ENCODE results near the gene COIL. TPM values are rescaled to one million over a fixed set of nuclear protein-coding genes. Genes with fewer than 3 reads are reported as not detected.

The COIL gene
- total and polyA plus RNA-seq, 2 donors (not counting 3 experiments of a cell fraction or from before 2014, with no cell fraction given), result 4.2 to 20.6 TPM

DNA sequence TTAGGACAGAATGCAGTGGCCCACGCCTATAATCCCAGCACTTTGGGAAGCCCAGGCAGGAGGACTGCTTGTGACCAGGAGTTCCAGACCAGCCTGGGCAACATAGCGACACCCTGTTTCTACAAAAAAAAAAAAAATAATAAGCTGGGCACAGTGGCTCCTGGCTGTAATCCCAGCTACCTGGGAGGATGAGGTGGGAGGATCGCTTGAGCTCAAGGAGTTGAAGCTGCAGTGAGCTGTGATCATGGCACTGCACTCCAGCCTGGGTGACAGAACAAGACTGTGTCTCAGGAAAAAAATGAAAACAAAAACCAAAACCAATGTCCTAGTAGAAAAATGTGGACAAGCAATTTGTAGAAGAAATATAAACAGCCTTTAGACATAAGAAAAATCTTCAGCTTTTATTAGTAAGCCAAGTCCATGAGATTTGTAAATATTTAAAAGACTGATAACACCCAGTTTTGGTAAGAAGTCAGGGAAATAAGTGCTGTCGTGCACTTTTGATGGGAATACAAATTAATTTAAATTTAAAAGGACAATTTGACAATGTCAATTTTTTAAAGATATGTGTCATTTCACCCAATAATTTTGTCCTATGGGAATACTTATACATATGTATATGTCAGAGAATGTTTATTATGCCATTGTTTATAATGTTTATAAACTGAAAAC lies 28.2 kb upstream of the COIL start:
- no peak overlapping the region for H3K4me3 ChIP-seq (replicated peaks in 1 of 3; ENCODE audit: insufficient read depth in 1 of 3, low read depth in 1 of 3, low read length in 3 of 3)
- no peak overlapping the region for H2AFZ ChIP-seq (ENCODE audit: low read depth, low read length)
- POLR2A ChIA-PET, result no interaction called here
- no peak for TF ChIP-seq EZH2 (IDR thresholded peaks at IDR 0.05; ENCODE audit: borderline replicate concordance, low read depth, low read length, severe bottlenecking)
- TF ChIP-seq, protein P1, sequence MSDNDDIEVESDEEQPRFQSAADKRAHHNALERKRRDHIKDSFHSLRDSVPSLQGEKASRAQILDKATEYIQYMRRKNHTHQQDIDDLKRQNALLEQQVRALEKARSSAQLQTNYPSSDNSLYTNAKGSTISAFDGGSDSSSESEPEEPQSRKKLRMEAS (IDR thresholded peaks at IDR 0.05; ENCODE audit: insufficient read depth, insufficient read length), result no peak
- no peak for TF ChIP-seq POLR2A (IDR thresholded peaks at IDR 0.05; ENCODE audit: low read depth, low read length)
- no peak for TF ChIP-seq MYC (IDR thresholded peaks at IDR 0.05; ENCODE audit: low read depth, low read length)
- TF ChIP-seq, protein P2, sequence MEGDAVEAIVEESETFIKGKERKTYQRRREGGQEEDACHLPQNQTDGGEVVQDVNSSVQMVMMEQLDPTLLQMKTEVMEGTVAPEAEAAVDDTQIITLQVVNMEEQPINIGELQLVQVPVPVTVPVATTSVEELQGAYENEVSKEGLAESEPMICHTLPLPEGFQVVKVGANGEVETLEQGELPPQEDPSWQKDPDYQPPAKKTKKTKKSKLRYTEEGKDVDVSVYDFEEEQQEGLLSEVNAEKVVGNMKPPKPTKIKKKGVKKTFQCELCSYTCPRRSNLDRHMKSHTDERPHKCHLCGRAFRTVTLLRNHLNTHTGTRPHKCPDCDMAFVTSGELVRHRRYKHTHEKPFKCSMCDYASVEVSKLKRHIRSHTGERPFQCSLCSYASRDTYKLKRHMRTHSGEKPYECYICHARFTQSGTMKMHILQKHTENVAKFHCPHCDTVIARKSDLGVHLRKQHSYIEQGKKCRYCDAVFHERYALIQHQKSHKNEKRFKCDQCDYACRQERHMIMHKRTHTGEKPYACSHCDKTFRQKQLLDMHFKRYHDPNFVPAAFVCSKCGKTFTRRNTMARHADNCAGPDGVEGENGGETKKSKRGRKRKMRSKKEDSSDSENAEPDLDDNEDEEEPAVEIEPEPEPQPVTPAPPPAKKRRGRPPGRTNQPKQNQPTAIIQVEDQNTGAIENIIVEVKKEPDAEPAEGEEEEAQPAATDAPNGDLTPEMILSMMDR (IDR thresholded peaks at IDR 0.05; ENCODE audit: extremely low read depth in 1 of 2, insufficient read depth in 1 of 2, low read depth in 1 of 2, low read length in 2 of 2), result no peak
- TF ChIP-seq POLR2AphosphoS5 (IDR thresholded peaks at IDR 0.05; ENCODE audit: insufficient read depth, low read depth, low read length), result no peak
- H3K9me3 ChIP-seq (replicated peaks; ENCODE audit: control insufficient read depth, insufficient read depth, low read length), result no peaks in the 10 kb centered on the region
- no peaks in the 10 kb centered on the region for H3K4me1 ChIP-seq (ENCODE audit: control insufficient read depth, extremely low read depth, insufficient read depth, low read length)
- BruUV-seq (replicated peaks), result no TSS peak
- no peaks in the 10 kb centered on the region for H3K27me3 ChIP-seq (ENCODE audit: control insufficient read depth in 2 of 2, insufficient read depth in 2 of 2, low read length in 2 of 2)
- no peak overlapping the region for H3K4me2 ChIP-seq (ENCODE audit: insufficient read depth, low read length)
- H3K27ac ChIP-seq (ENCODE audit: insufficient read depth, low read depth, low read length), result no peak overlapping the region
- CTCF ChIA-PET, result interaction anchor here (0.8 kb wide), 1 partner anchor 21 kb away, joined by 4 read pairs; no protein-coding TSS in a partner anchor
- dilution Hi-C loops (cut with MboI; ENCODE audit: extremely low pct_ligation_motif_present, low sequenced_read_pairs), result no loop called here
- DNase-seq (ENCODE audit: low read depth, low spot score) (no peak), FAIRE-seq (no peak)
- intact Hi-C loops (cut with micrococcal nuclease), result no loop called here
- H4K20me1 ChIP-seq (replicated peaks; ENCODE audit: control insufficient read depth, extremely low read depth, insufficient read depth, low read length), result no peaks in the 10 kb centered on the region
- no peaks in the 10 kb centered on the region for H3K9me1 ChIP-seq (replicated peaks; ENCODE audit: control insufficient read depth, extremely low read depth, insufficient read depth, low read length)
- H3K36me3 ChIP-seq (ENCODE audit: control insufficient read depth in 2 of 2, extremely low read depth in 1 of 2, insufficient read depth in 2 of 2, low read length in 2 of 2), result peaks cover 0 to 8% of the 10 kb centered on the region in 2 experiments
- H3K9ac ChIP-seq (replicated peaks; ENCODE audit: extremely low read depth, insufficient read depth, low read length), result no peak overlapping the region
- no peaks in the 10 kb centered on the region for H3K79me2 ChIP-seq (ENCODE audit: control insufficient read depth, insufficient read depth, low read length)
